Duodenal mucosa (tissue), 2 donors: ENCODE measurements around the gene PDK2.

Source experiments
- H3K27ac ChIP-seq: one replicate; pipeline ENCODE4 v1.7.0; 2013; ENCODE audit warnings: low read depth, low read length
- H3K27me3 ChIP-seq, 2 donors: one replicate each; pipeline ENCODE4 v1.7.0; 2013; ENCODE audit warnings: low read length in 2 of 2, control low read depth in 1 of 2; ENCODE audit not compliant: insufficient read depth in 2 of 2, control insufficient read depth in 1 of 2
- H3K36me3 ChIP-seq, 2 donors: one replicate each; pipeline ENCODE4 v1.7.0; 2013; ENCODE audit warnings: low read length in 2 of 2, control low read depth in 1 of 2; ENCODE audit not compliant: insufficient read depth in 2 of 2, control insufficient read depth in 1 of 2
- H3K4me1 ChIP-seq, 2 donors: one replicate each; pipeline ENCODE4 v1.7.0; 2013; ENCODE audit warnings: low read length in 2 of 2, control low read depth in 1 of 2; ENCODE audit not compliant: insufficient read depth in 2 of 2, control insufficient read depth in 1 of 2
- H3K4me3 ChIP-seq, 2 donors: one replicate each; pipeline ENCODE4 v1.7.0; 2013; ENCODE audit warnings: low read length in 2 of 2, low read depth in 1 of 2
- H3K9ac ChIP-seq, 2 donors: one replicate each; pipeline ENCODE4 v1.7.0; 2013; ENCODE audit warnings: low read length in 2 of 2, low read depth in 1 of 2
- H3K9me3 ChIP-seq, 2 donors: one replicate each; pipeline ENCODE4 v1.7.0; 2013; ENCODE audit warnings: low read length in 2 of 2, control low read depth in 1 of 2; ENCODE audit not compliant: control insufficient read depth in 1 of 2

Gene PDK2

DNA sequence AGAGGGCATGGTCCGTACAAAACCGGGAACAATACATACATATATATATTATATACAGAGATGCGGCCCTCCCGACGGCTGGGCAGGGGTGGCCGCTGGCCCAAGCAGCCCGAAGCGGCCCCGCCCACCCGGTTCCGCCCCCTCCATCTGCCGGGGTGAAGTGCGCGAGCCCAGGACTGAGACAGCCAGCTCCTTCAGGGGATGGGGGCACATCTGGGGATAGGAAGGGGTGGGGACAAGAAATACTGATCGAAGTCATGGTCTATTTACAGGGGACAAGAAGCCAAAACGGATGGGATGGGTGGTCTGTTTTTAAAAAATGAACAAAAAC, 38.6 kb downstream of the PDK2 start:
- Histone ChIP-seq H3K9me3 (no peaks in the 10 kb centered on the region), H3K27ac (no peak overlapping the region), H3K4me3 (no peak overlapping the region), H3K9ac (no peak overlapping the region), H3K4me1 (peaks cover 0 to 3% of the 10 kb centered on the region in 2 donors), H3K27me3 (peaks cover 0 to 5% of the 10 kb centered on the region in 2 donors), H3K36me3 (peaks cover 21 to 39% of the 10 kb centered on the region in 2 donors)

DNA sequence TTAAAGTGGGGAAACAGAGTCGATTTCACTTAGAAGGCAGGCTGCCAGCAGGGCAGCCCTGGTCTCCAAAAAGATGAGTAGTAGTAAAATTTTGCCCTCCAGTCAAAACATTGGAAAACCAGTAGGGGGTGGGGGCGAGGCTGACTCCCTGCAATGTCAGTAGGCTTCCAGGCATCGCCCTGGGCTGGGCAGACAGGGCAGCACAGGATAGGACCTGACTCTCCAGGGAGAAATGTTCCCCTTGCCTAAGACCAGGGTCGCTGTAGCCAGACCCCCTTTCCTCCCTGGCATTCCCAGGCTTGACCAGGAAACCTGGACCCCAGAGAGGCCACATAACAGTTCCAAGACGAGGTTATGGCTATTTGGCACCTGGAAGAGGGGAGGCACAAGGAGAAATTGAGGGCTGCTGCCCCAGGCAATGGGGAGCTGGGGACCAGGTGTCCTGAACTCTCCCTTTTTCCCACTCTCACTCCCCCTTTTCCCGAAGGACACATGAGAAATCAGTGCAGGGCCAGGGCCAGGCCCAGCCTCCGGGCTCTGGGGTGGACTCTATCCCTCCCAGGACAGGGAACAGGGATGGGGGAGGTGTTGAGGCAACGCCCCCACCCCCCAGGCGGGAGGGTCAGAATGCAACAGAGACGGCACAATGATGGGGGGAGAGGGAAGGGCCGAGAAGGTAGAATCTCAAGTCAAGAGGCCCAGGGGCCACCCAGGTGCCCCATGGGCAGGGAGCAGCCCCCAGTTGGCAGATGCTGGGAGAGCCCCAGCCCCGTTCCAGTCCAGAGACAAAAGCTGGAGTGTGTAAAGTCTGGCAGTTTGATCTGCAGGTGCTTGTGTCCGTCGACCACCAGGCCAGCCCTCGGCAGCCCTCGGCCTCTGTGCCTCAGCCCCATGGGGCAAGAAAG, 39.3 kb downstream of the PDK2 start:
- H3K27me3 ChIP-seq = peaks cover 0 to 4% of the 10 kb centered on the region in 2 donors

DNA sequence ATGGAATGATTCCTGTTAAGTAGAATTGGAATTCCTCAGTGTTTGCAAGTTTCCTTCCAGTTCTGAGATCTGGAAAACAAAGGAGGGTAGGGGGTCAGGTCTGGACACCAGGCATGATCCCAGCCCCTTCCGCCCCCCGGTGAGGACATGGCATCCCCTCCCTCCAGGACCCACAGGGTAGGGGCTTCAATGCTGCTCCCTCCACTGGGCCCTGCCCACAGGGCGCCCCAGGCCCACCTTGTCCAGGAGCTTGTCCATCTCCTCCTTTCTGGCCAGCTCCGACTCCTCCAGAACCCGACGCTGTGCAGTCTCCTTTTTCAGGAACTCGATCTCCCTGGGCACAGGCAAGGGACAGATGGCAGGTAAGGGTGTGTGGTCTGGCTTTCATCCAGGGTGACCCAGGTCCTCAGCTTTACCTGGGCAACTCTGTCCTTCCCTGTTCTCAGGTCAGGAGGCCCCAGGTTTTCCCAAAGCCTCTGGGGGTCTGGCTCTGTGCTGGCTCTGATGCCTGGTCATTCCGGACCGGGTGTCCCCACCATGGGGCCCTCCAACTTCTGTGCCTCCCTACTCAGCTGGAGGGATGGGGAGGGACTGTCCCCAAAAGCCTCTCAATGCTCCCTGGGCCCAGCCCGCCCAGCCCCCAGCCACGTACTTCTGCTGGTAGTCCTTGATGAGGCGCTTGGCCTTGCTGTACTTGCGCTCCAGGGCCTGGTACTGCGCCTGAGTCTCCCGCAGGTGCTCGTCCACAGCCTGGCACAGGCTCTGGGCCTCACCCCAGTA, 40.4 kb downstream of the PDK2 start:
- Histone ChIP-seq H3K36me3 (peaks cover 37 to 56% of the 10 kb centered on the region in 2 donors), H3K27ac (no peak overlapping the region)

More for the DNA sequence above, 39.3 kb downstream of the PDK2 start:
- Histone ChIP-seq H3K9ac (no peak overlapping the region), H3K9me3 (no peaks in the 10 kb centered on the region), H3K36me3 (peaks cover 28 to 46% of the 10 kb centered on the region in 2 donors), H3K27ac (no peak overlapping the region), H3K4me1 (no peaks in the 10 kb centered on the region), H3K4me3 (no peak overlapping the region)

DNA sequence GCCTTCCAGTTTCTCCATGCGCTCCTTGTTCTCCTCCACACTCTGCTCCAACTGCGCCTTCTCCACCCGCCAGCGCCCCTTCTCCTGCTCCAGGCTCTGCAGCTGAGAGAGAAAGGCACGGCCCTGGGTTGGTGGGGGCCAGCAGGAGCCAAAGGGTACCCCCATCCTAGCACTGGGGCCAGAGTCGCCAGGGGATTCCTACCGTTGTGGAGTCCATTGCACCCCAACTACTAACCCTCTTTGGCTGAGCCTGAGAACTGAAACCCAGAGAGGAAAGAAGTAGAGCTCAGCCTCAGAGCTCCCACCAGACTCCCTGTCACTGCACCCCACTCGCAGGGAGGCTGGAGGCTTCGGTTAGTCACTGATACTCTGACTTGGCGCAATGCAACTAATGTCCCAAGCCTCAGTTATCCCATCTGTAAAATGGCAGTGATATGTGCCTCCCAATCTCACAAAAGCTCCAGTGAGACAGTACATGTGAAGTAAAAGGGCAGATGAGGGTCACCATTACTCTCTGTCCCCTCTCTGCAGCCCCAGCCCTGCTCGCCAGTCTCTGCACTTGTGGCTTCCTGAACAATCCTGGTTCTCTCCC, 41.0 kb downstream of the PDK2 start:
- Histone ChIP-seq H3K36me3 (peaks cover 42 to 63% of the 10 kb centered on the region in 2 donors), H3K27me3 (no peaks in the 10 kb centered on the region), H3K9me3 (no peaks in the 10 kb centered on the region), H3K9ac (no peak overlapping the region), H3K4me1 (peaks cover 10 to 15% of the 10 kb centered on the region in 2 donors), H3K4me3 (no peak overlapping the region), H3K27ac (no peak overlapping the region)

More for the DNA sequence above, 40.4 kb downstream of the PDK2 start:
- peaks cover 5 to 9% of the 10 kb centered on the region in 2 donors for H3K4me1 ChIP-seq
- no peaks in the 10 kb centered on the region for H3K9me3 ChIP-seq
- peaks cover 0 to 4% of the 10 kb centered on the region in 2 donors for H3K27me3 ChIP-seq
- no peak overlapping the region for H3K4me3 ChIP-seq
- H3K9ac ChIP-seq = no peak overlapping the region

DNA sequence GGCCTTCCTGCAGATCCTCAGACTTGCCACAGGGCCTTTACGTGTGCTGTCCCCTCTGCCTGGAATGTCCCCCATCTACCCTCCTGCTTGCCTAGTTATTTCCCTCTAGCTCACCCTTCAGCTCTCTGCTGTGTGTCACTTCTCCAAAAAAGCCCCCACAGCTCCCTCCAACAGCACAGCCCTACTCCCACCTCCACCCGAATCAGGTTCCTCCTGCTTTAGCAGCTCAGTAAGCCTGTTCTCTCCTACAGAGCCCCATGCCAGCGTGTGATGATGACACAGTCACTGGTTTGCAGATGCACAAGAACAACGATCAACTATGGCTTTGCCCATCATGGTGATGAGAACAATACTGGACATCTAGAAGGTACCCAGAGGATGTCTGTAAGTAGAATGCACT, 41.9 kb downstream of the PDK2 start:
- no peak overlapping the region for H3K4me3 ChIP-seq
- H3K36me3 ChIP-seq = peaks cover 43 to 71% of the 10 kb centered on the region in 2 donors
- no peak overlapping the region for H3K9ac ChIP-seq
- no peak overlapping the region for H3K27ac ChIP-seq
- H3K27me3 ChIP-seq = no peaks in the 10 kb centered on the region
- H3K9me3 ChIP-seq = no peaks in the 10 kb centered on the region
- H3K4me1 ChIP-seq = peaks cover 10 to 20% of the 10 kb centered on the region in 2 donors

DNA sequence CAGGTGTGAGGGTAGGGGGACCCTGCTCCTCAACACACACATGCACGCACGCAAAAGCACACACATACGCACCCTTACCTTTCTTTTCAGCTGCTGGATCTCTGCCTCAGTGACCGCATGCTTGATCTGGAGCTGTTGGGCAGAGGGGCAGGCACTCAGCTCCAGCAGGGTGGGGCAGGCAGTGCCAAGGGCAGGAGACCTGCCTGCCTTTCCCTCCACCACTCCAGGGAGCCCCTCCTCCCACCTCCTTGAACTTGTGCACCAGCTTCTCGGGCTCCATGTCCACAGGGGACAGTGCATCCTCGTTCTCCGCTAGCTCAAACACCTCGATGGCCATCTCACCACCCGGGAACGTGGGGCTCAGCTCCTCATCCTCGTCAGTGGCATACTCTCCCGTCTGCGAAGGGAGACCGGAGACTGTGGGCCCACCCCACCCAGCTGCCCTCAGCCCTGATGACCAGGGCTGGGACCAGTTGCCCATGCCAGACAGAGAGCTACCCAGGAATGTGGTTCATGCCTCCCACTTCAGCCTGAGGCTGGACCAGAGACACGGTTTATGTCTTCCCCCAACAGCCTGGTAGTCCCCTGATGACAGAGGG, 44.1 kb downstream of the PDK2 start:
- Histone ChIP-seq H3K27ac (no peak overlapping the region), H3K27me3 (no peaks in the 10 kb centered on the region), H3K9ac (no peak overlapping the region), H3K36me3 (peaks cover 54 to 94% of the 10 kb centered on the region in 2 donors), H3K4me1 (peaks cover 14 to 32% of the 10 kb centered on the region in 2 donors), H3K9me3 (no peaks in the 10 kb centered on the region), H3K4me3 (no peak overlapping the region)

DNA sequence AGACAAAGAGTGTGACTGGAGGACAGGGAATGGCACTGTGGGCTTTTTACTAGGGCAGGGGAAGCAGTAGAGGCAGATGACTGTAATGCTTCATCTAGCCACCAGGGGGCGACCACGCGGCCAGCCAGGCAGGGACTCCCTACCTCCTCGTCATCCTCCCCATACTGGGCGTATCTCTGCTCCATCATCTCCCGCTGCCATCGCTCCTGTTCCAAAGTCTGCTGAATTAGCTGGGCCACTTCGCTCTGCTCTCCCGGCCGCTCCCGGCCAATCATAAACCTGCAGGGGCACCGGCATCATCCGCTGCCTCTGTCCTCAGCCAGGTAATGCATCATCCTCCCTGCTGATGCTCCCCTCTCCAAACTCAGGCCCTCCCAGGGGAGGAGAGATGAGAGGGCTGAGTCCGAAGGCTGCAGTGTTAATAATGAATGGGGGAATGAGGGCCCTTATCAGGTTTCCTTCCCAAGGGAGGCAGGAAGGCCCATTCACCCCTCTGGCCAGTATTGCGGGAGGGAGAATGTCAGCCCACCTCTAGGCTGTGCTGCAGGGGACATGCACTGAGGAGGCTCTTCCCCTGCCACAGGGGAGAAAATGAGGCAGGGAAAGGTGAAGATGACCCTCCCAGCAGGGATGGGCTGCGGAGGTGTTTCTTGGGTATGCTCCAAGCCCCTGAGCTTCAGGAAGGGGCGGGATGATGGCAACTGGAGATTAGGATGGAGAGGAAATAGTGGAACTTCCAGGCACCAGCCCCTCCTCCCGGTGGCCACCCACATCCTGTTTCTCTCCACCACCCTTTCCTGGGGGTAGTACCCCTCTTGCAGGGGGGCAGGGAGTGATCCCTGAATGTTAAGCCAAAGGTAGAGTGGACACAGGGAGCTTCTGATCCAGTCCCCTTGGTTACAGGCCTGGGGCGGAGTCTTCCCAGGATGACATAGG, 45.1 kb downstream of the PDK2 start:
- H3K9ac ChIP-seq = no peak overlapping the region
- peaks cover 21 to 41% of the 10 kb centered on the region in 2 donors for H3K4me1 ChIP-seq
- no peak overlapping the region for H3K27ac ChIP-seq
- H3K4me3 ChIP-seq = peak overlapping the region in 1 of 2 donors; percentile 21
- H3K36me3 ChIP-seq = peaks cover 63 to 99% of the 10 kb centered on the region in 2 donors
- no peaks in the 10 kb centered on the region for H3K27me3 ChIP-seq
- H3K9me3 ChIP-seq = no peaks in the 10 kb centered on the region

DNA sequence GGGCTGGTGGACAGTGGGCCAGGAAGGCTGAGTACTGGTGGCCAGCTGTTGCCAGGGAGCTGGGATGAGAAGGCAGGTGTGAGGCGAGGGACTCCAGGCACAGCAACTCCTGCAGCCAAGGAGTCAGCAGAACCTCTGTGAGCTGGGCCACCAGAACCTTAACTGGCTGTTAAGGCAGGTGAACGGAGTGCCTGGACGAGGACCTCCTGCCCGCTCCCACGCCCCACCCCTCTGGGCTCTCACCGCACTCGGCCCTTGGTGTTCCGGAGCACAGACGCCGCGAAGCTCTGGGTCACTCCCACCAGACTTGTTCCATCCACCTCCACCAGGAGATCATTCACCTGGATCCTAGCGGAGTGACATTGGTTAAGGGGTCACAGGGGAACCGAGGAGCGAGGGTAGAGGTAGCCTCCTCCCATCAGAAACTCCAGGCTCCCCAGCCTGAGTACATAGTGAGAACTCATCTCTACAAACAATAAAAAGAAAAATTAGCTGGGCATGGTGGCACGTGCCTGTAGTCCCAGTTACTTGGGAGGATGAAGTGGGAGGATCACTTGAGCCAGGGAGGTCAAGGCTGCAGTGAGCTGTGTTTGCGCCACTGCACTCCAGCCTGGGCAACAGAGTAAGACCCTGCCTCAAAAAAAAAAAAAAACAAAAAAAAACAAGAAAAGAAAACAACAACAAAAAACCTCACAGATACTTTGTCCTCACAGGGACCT, 46.0 kb downstream of the PDK2 start:
- no peak overlapping the region for H3K9ac ChIP-seq
- no peak overlapping the region for H3K27ac ChIP-seq
- H3K27me3 ChIP-seq = no peaks in the 10 kb centered on the region
- H3K4me3 ChIP-seq = no peak overlapping the region
- no peaks in the 10 kb centered on the region for H3K9me3 ChIP-seq
- peaks cover 26 to 50% of the 10 kb centered on the region in 2 donors for H3K4me1 ChIP-seq
- peaks cover 59 to 90% of the 10 kb centered on the region in 2 donors for H3K36me3 ChIP-seq

DNA sequence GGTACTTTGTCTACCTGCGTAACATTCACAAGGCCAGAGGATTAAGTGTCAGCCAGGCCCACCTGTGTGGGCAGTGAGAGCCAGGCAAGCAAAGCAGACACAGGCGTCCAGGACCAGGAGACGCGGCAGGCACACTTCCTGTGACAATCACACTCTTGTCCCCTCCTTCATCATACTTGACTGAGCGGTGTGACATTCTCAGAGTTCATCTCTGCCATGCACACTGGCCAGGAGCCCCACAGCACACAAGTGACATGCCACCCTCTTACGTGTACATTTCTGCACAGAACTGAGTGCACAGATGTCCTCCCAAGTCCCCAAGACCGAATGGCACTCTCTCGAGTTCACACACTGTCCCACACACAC, 46.6 kb downstream of the PDK2 start:
- Histone ChIP-seq H3K9me3 (no peaks in the 10 kb centered on the region), H3K4me3 (no peak overlapping the region), H3K36me3 (peaks cover 59 to 89% of the 10 kb centered on the region in 2 donors), H3K27ac (no peak overlapping the region), H3K27me3 (no peaks in the 10 kb centered on the region), H3K4me1 (peaks cover 32 to 55% of the 10 kb centered on the region in 2 donors), H3K9ac (no peak overlapping the region)
